Activated T-helper 1 cell treated with Interleukin-2 at 50 U/mL for 16 hours (primary cell): Measurements from ENCODE around the gene SUPT5H.

Experiments
- DNase-seq: peaks from one replicate; pipeline ENCODE4 v3.0.0-alpha.2; 2020; ENCODE audit warnings: low read depth

SUPT5H gene

DNA sequence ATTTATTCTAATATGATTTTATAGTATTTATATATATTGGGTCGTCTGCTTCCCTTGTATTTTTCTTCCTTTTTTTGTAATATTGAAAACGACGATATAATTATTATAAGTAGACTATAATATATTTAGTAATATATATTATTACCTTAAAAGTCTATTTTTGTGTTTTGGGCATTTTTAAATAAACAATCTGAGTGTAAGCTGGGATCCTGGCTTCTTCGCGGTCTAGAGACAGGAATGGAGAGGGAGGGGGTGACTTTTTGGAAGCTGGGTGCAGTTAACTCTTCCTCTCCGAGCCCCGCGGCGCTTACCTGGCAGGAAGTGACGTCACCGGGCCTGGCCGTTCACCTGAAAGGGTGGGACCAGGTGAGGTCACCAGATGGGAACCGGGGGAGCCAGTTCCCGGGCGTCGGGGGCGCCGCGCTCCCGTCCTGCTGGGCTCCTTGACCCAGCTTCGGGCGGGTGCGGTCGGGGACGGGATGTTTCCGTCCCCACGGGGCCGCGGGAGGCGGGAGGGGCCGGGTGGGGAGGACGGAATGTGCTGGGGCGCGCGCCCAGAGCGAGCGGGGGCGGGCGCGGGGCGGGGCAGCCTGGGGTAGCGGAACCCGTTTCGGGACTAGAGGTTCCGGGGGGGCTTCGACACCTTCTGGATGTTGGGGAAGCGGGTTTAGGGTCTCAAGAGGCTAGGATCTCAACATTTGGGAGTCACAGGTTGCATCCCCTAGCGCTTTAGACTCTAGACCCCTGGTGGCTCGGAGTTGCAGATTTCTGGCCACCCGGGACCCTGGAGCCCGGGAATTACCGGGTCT lies 36.0 kb upstream of the SUPT5H start:
- peak; percentile 68 for DNase-seq

- DNase-seq, result peak; percentile 56
These were observed 35.2 kb upstream of the SUPT5H start for GRCh38 chr19:39410017-39410830.

- no peak for DNase-seq
These were observed 34.6 kb upstream of the SUPT5H start for GRCh38 chr19:39410831-39411080.

- no peak for DNase-seq
These were observed 34.1 kb upstream of the SUPT5H start for GRCh38 chr19:39411081-39411831.

- peak; percentile 76 for DNase-seq
These were observed 33.6 kb upstream of the SUPT5H start for GRCh38 chr19:39411832-39412099.

DNA sequence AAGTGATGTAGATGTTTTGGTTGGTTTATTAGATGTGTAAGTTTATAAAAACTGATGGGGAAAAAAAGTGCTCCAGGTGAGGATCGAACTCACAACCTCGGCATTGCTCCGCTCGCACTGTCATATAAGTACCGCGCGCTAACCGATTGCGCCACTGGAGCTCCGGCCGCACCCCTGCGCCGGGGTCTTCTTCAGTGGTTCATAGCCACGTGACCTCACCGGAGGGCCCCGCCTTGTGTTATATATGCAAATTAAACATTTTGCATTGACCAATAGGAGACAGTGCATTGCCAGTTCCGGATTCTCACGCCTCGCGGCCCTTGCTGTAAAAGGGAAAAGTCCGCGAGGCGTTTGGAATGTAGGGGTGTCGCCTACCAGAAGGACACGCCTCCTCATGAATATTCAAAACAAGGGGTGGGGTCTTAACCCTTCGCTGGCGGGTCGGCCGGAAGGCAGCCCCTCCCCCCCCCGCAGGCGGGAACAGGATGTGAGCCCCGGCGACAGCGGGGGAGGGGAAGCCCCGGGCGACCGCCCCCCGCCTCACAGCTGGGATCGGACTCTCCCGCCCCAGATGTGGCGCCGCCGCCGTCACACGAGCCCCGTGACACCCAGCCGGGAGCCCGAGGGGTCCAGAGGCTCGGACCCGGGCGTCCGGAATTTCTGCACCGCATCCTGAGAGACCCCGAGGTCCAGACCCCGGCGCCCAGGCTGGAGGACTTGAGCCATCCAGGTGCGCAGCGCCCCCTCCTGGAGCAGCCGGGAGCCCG lies 33.1 kb upstream of the SUPT5H start, which contains the start of gene PLEKHG2:
TSS of gene PLEKHG2 (plus strand) at position 570 of the 767 bp plus-strand sequence. CDS start 1,418 bp downstream, outside the sequence.
- DNase-seq, result peak; percentile 92

DNA sequence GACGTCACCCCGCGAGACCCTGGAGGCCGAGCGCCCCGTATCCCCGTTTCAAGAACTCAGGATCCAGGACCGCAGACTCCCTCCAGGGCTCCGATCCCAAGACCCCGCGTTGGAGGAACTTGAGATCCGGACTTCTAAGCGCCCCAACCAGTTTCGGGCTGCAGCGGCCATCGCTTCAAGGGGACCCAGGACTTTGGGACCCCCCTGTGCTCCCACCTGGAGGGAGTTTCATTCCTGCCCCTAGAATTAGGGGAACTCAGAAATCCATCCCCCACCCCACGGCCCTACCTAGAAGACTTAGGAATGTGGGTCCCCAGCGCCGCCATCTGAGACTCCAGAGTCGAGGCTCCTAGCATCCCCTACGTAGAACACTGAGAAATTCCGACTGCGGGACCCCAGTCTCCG lies 32.5 kb upstream of the SUPT5H start:
- no peak for DNase-seq

GRCh38 chr19:39413272-39413910 lies 32.0 kb upstream of the SUPT5H start:
- no peak for DNase-seq

- DNase-seq, result no peak
These were observed 31.3 kb upstream of the SUPT5H start for GRCh38 chr19:39413911-39414608.

GRCh38 chr19:39415111-39416046 lies 30.0 kb upstream of the SUPT5H start:
- no peak for DNase-seq

- no peak for DNase-seq
These were observed 28.9 kb upstream of the SUPT5H start for GRCh38 chr19:39416152-39417120.

GRCh38 chr19:39417463-39418181 lies 27.8 kb upstream of the SUPT5H start:
- DNase-seq, result no peak

GRCh38 chr19:39419003-39419402 lies 26.4 kb upstream of the SUPT5H start:
- no peak for DNase-seq

GRCh38 chr19:39420769-39421168 lies 24.6 kb upstream of the SUPT5H start:
- DNase-seq, result no peak

- DNase-seq, result no peak
These were observed 23.4 kb upstream of the SUPT5H start for GRCh38 chr19:39422020-39422419.

GRCh38 chr19:39423258-39424086 lies 21.9 kb upstream of the SUPT5H start:
- no peak for DNase-seq

GRCh38 chr19:39424934-39425333 lies 20.4 kb upstream of the SUPT5H start:
- DNase-seq, result no peak
